PC-9 (cell line): ENCODE data around the gene SCGB3A2.

ENCODE experiments used
- CTCF ChIP-seq: fragments of 200-600 bp; sonication (generic); conservative IDR thresholded peaks from 2 replicates; pipeline ENCODE4 v1.6.1; 2017; ENCODE audit warnings: mixed run types, antibody characterized with exemption, mild to moderate bottlenecking, moderate library complexity
- EZH2 ChIP-seq: fragments of 200-600 bp; sonication (generic); IDR thresholded peaks from 2 replicates; pipeline ENCODE4 v1.8.0; 2017; ENCODE audit warnings: antibody characterized with exemption, low read depth

GRCh38 chr5:147887026-147887627 lies 8.6 kb downstream of the SCGB3A2 start:
- TF ChIP-seq CTCF (peak; percentile 82), EZH2 (no peak)
